KG1 (cell line): ENCODE data around the gene SIKE1.
"Not testable (repeated sequence)": the region's sequence is repeated elsewhere in the genome, so short reads cannot be mapped to it uniquely, and the experiment has no call there.

ENCODE experiments used
- DNase-seq: peaks from one replicate; lab custom pipeline; 2025; lab: John Stamatoyannopoulos, UW

The SIKE1 gene

DNA sequence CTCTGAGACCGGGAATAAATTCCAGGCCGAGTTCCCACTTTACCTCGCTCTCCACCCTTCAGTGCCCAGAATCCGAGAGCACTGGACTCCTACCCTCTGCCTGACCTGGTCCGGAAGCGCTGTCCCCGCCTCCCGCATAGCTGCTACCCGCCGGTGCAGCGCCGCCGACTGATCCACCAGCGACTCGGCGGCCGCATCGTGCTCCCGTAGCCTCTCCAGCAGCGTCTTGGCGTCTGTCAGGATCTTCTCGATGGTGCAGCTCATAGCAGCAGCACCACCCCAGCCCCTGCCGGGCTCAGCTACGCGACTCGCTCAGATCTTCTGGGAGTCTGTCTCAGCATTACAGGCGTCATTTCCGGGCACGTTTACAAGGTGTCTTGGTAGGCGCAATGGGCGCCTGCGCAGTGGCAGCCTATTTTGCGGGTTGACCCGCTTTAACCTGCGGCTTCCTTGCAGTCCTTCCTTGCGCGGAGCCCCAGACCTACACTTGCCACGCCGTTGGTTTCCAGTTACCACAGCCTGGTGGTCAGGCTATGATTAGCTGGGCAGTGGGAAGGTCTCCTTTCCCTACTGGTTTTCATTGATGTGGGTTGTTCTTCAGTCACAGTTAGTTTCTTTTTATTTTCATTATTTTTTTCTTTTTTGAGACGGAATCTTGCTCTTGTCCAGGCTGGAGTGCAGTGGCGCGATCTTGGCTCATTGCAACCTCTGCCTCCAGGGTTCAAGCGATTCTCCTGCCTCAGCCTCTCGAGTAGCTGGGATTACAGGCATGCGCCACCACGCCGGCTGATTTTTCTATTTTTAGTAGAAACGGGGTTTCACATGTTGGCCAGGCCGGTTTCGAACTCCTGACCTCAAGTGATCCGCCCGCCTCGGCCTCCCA, at the start of gene SIKE1:
SIKE1 (minus strand) TSS at position 342 of the 883 bp plus-strand sequence; CDS start at position 264, 78 bp downstream.
- DNase-seq, result peak; percentile 87

DNA sequence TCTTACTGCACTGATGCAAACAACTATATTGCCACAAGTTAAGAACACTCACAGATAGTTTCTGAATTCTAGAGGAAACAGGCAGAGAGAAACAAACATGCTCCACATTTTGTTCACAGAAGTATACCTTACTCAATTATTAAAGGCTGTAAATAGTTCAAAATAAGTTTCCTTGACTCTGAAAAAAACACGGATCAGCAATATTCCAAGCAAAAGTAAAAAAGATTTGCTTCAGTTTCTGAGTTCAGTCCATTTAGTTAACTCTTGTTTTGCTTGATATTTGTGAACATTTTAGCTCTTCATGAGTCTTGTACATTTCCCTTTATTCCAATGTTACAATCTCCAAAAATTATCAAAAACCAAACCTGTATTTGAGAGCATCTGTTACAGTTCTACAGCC, 49.6 kb upstream of the SIKE1 start:
- not testable (repeated sequence) for DNase-seq

DNA sequence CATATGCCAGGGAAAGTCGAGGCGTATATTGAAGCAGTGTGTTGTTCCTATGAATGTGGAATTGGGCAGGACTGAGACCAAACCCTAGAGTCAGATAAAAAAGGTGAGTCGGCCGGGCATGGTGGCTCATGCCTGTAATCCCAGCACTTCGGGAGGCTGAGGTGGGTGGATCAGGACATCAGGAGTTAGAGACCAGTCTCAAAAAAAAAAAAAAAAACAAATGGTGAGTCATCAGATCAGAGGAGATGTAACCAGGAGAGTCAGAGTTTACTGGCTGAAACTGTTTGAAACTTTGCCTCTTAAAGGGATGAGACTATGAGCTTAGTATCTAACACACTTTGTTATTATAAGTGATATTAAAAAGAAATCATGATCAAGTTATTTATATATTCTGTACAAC, 47.8 kb upstream of the SIKE1 start:
- DNase-seq, result no peak

DNA sequence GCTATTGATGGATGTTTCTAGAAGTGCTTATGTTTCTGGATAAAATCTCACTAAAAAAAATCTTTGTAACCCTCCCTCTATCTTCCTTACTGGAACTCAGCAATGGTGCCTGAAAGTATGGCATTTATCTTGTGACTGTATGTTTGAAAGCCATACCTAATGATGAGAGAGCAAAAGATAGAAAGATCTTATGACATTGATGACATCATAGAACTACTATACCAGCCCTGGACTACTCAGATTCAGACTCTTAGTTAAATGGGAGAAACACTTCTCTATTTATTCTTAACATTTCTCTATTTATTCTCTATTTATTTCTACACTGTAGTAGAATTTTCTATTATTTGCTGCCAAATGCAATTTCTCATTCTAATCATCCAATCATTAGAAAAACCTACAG, 41.5 kb upstream of the SIKE1 start:
- DNase-seq, result no peak

DNA sequence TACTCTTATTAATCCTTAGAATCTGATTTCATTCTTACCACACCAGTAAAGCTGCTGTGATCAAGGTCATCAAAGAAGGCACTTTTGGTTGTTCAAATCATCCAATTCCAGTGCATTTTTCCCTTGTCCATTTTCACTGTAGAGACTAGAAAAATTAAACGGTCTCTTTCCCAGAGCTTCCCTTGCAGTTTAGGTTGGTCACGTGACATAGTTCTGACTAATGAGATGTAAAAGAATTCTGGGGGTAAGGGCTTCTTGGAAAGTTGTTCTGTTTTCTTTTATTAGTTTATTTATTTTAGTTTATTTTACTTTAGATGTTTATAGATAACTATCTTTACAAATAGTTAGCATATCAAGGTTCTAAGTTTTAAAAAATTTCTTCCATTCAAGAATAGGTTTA, 39.9 kb upstream of the SIKE1 start:
- DNase-seq, result no peak

DNA sequence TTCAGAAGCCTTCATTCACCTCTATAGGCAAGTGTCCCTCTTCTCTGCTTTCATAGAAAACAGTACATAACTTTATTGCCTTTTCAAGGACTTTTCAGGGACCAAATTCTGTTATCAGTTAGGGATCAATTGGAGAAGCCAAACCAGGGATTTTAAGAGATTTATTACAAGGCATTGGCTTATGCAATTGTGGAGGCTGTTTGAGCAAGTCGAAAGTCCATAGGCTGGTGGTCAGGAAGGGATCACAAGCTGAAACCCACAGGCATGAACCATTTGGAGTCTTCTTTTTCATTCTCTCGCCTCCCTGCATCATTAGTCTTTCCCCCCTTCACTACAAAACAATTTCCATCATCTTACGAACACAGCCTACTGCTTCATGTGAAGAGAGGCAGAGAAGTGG, 39.4 kb upstream of the SIKE1 start:
- DNase-seq, result no peak

DNA sequence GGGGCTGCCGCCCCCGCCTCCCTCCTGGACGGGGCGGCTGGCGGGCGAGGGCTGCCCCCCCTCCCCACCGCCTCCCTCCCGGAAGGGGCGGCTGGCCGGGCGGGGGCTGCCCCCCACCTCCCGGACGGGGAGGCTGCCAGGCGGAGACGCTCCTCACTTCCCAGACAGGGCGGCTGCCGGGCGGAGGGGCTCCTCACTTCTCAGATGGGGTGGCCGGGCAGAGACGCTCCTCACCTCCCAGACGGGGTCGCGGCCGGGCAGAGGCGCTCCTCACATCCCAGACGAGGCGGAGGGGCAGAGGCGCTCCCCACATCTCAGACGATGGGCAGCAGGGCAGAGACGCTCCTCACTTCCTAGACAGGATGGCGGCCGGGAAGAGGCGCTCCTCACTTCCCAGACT, 24.0 kb upstream of the SIKE1 start:
- DNase-seq, result not testable (repeated sequence)

DNA sequence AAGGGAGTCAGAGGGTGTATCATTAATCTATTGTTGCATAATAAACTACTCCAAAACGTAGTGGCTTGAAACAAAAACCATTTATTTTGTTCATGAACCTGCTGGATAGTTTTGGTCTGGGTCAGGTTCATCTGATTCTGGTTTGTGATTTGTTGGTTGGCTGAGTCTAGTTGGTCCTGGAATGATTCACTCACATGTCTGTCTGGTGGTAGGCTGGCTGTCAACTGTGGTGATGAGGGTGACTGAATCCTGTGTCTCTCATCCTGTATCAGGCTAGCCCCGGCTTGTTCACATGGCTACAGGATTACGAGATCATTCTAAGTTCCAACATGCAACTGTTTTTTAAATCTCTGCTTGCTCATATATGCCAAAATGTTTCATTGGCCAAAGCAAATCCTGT, 22.5 kb upstream of the SIKE1 start:
- DNase-seq, result no peak

DNA sequence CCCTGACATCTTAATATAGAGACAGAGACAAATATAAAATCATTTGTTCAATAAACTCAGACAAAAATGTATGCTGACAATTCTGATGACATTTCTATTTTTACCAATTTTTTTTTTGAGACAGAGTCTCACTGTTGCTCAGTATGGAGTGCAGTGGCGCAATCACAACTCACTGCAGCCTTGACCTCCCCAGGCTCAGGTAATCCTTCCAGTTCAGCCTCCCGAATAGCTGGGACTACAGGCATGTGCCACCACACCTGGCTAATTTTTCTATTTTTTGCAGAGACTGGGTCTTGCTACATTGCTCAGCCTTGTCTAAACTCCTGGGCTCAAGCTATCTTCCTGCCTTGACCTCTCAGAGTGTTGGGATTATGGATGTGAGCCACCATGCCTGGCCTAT, 13.6 kb upstream of the SIKE1 start:
- no peak for DNase-seq

DNA sequence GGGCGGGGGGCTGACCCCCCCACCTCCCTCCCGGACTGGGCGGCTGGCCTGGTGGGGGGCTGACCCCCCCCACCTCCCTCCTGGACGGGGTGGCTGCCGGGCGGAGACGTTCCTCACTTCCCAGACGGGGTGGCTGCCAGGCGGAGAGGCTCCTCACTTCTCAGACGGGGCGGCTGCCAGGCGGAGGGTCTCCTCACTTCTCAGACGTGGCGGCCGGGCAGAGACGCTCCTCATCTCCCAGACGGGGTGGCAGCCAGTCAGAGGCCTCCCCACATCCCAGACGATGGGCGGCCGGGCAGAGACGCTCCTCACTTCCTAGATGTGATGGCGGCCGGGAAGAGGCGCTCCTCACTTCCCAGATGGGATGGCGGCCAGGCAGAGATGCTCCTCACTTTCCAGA, 10.1 kb upstream of the SIKE1 start:
- DNase-seq, result not testable (repeated sequence)

DNA sequence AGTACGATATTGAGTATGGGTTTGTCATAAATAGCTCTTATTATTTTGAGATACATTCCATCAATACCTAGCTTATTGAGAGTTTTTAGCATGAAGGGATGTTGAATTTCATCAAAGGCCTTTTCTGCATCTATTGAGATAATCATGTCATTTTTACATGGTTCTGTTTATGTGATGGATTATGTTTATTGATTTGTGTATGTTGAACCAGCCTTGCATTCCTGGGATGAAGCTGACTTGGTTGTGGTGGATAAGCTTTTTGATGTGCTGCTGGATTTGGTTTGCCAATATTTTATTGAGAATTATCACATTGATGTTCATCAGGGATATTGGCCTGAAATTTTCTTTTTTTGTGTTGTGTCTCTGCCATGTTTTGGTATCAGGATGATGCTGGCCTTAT, 6.0 kb upstream of the SIKE1 start:
- DNase-seq, result not testable (repeated sequence)

DNA sequence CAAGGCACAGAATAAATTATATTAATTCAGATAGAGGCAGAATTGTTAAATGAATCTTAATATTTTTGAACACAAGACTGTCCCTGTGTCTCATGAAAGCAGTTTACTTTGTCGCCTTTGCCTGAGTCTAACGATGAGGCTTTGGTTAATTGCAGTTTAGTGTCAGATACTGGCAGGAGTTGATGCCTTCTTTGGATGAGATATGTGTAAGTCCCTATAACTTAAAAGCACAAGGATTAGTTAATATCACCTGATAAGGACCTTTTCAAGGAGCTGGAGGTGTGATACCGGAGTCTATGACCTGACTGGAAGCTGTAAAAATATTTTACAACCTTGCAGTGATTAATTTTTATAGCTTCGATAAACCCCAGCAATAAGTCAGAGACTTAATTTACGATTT, 2.0 kb upstream of the SIKE1 start:
- no peak for DNase-seq

DNA sequence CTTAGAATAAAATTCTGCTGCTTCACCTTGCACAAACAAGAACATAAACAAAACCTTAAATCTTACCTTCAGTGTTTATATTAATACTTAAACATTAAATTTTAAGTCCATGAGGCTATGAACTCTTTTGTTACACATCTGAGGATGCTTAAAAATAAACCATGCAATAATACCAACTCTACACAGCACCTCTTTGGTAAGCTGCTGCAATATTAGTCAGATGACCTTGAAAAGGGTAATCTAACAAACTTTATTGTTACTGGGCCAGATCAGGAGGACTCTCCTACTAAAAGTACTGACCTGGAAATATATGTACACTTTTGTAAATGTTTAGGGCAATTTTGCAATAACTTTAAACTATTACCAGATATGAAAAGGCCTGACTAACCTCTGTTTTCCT, 763 bp downstream of the SIKE1 start:
- no peak for DNase-seq

DNA sequence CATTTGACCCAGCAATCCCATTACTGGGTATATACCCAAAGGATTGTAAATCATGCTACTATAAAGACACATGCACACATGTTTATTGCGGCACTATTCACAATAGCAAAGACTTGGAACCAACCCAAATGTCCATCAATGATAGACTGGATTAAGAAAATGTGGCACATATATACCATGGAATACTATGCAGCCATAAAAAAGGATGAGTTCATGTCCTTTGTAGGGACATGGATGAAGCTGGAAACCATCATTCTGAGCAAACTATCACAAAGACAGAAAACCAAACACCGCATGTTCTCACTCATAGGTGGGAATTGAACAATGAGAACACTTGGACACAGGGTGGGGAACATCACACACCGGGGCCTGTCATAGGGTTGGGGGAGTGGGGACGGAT, 3.8 kb downstream of the SIKE1 start:
- DNase-seq, result not testable (repeated sequence)

DNA sequence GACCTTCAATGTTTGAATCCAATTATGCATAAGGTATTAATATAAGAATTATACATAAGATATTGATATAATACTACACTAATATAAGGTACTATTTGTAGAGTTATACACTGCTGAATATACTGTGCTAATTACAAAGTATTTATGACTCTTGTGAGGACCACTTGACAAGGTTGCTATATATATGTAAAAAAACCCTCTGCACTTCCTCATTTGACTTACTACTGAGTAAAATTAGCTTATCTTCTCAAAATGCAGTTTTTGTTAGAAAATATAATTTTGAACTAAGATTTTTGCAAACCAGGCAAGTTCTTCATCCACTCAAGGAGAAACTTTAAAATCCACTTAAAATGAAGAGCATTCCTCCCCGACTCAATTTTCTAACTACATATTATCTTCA, 8.5 kb downstream of the SIKE1 start:
- no peak for DNase-seq

DNA sequence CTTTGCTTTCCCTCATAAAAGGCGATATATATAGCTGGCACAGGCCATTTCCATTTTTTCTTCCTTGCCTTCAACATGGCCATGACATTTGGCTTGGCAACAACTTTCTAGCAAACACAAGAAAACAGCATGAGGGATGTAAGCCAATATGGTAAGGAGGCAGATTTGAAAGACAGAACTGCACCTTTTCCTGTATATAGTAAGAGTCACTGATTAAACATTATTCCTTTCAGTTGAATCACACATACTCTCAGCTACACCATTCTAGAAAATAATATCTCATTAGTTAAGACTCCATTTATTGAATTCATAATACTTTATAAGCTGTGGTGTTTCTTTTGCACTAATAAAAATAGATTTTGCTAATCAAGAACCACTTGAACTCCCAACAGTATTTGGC, 9.5 kb downstream of the SIKE1 start:
- no peak for DNase-seq

DNA sequence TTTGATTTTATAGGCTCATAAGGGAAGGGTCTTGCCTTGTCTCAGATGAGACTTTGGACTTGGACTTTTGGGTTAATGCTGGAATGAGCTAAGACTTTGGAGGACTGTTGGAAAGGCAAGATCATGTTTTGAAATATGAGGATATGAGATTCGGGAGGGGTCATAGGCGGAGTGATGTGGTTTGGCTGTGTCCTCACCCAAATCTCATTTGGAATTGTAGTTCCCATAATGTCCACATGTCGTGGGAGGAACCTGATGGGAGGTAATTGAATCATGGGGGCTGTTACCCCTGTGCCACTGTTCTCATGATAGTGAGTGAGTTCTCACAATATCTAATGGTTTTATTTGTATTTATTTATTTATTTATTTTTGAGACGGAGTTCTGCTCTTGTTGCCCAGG, 15.8 kb downstream of the SIKE1 start:
- DNase-seq, result no peak

DNA sequence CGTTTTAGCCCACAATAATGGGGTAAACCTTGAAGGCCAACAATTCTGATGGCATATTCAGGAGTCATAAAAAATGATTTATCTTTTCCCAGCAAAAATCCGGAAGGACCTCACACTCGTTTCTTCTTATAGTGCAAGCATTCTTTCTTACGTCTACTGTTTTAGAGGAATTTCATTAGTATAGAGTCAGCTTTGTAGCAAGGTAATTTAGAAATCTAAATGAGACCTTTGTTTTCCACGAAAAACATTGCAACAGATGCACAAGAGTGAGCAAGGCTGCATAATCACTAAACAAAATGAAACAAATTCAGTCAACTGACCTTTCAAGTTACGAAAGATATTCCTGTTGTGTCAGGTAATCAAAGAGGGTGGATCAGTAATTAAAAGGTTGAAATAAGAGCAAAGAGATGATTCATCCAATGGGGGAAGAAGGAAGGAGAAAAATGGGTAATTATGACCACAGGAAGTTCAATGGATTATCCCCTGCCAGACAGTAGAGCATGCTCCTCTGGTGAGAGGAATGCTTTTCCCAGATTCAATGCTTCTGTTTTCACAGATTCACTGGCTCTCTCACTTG, 22.1 kb downstream of the SIKE1 start:
- DNase-seq, result peak; percentile 59

DNA sequence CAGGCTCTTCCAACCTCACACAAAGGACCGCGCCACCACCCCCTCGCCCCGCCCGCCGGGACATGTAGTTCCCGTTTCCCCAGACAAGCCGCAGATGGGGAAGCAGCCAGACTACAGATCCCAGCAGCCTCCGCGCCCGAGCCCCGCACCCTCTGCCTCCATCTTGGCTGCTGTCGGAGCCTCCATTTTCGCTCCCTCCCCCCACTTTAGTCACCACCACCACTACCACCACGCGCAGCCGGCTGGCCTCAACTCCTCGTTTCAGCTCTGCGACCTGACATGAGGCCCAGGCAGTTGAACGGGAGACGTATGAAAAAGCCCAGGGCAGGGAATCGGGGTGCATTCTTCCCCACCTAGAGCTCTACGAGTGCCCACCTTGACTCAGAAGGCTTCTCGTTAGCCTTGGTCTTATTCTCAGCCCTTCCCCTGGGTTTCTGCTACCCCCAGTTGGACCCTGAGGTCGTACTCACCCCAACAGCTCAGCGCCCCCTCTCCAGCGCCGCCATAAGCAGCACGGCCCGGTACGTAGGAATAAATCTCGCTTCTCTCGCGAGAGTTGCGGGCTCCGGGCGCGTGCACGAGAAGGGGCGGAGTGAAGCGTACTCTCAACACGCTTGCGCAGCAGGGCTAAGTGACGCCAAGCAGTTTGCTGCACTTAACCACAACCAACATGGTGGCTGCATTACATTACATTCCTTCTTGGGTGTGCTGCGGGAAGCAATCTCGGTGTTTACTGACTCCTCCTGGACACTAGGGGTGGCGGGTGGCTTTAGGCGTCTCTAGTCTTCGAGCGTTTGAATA, 22.8 kb downstream of the SIKE1 start, which contains the start of gene CSDE1:
CSDE1 (minus strand) TSS at position 530 of the 801 bp plus-strand sequence. CDS start 18,094 bp downstream, outside the sequence.
- DNase-seq, result peak; percentile 96

DNA sequence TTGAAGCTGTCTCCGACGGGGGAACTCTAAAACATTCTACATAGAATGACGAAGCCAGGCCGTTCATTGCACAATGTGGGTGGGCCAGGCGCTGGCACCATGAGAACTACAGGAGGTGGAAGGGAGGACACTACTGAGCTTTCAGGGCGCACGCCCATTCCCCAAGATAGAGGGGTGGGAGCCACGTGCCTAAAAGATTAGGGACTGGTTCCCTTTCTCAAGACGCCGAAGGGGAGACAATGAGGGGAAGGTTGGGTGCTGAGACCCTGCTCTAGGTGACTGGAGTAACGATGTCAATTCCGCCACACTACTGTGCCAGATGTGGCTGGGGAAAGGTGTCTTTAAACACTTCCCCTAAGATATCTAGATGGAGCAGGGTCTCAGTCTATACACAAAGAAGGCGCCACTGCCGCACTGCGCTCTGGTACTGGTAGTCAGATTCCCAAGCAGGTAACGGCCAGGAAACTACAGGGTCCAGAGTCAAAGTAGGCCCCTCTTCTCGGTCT, 23.5 kb downstream of the SIKE1 start:
- DNase-seq, result no peak

DNA sequence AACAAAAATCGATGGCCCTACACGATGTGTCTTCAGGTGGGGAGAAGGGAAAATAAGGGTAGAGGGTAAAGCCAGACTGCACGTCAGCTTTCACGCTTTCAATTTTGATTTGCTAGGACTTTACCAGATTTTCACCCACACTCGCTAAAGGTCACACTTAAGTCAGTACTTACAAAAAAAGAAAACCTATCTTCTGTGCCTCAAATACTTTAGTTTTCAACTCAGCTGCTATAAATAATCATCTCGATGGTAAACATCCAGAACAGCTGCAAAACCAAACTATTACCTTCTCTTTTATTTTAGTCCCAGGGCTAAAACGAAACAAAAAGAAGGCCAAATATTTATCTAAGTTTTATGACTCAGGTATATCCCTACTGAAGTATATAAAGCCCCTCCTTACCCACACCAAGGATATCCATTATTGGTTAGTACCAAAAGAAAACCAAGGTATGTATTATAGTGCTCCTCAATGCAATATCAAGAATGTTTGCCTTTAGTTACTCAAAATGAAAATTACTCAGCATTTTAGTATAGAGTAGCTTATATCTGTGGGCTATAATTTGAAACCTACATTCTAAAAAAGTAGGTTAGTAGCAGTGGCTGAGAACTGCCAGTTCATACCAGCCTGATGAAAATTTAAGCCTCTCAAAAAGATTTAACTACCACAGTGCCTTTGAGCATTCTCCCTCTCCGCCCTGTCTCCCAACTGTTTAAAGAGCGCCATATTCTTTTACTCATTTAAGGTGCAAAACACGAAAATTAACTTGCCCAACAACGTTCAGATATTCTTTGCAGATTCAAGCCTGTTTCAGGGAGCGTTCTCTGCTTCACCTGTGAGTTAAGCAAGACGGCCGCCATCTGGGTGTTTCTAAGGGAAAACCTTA, 24.2 kb downstream of the SIKE1 start:
- DNase-seq, result no peak
